GM12878 (cell line): ENCODE results near the gene TECPR1. TPM values are rescaled to one million over a fixed set of nuclear protein-coding genes. Genes with fewer than 3 reads are reported as not detected.

ENCODE experiments used
- ATAC-seq: fragments of 200-7000 bp; cut with Tn5 transposase; 3 replicates; pipeline ENCODE4 v1.9.1; 2020; ENCODE audit warnings: mild to moderate bottlenecking, moderate library complexity
- BruUV-seq: library from RNA; stranded (reverse); fragments of 400-500 nt; replicated peaks from 2 replicates; lab custom pipeline; 2021; lab: Mats Ljungman, UMichigan
- CTCF ChIA-PET: fragments of 300-600 bp; sonication (Branson Sonifier 250); formaldehyde crosslinking; extraction: SDS; loops from one replicate; lab custom pipeline; 2021; ENCODE audit warnings: inconsistent platforms; lab: Yijun Ruan, JAX
- POLR2A ChIA-PET: fragments of 350-600 bp; formaldehyde crosslinking; extraction: SDS; loops from one replicate; lab custom pipeline; 2021; ENCODE audit warnings: inconsistent platforms; lab: Charles Lee
- RAD21 ChIA-PET: fragments of 300-600 bp; sonication (Branson Sonifier 250); formaldehyde crosslinking; loops from one replicate; lab custom pipeline; 2023; ENCODE audit warnings: antibody characterized with exemption; ENCODE audit not compliant: unreplicated experiment; lab: Charles Lee
- SMC1A ChIA-PET: fragments of 300-600 bp; sonication (Branson Sonifier 250); formaldehyde crosslinking; loops from one replicate; lab custom pipeline; 2023; ENCODE audit not compliant: unreplicated experiment, uncharacterized antibody; lab: Charles Lee
- DNase-seq: peaks from one replicate; pipeline ENCODE4 v3.0.0-alpha.2; 2011; ENCODE audit warnings: low read depth, low spot score
- FAIRE-seq: peaks from 3 replicates; lab custom pipeline; 2011; peaks lifted over from hg19 to GRCh38; lab: Jason Lieb, UNC
- H2AFZ ChIP-seq: 2 replicates; pipeline ENCODE4 v1.6.0; 2011; ENCODE audit warnings: low read depth, low read length, control low read depth; ENCODE audit not compliant: control insufficient read depth
- H3K27ac ChIP-seq: 2 replicates; pipeline ENCODE4 v1.5.1; 2011; ENCODE audit warnings: control low read depth; ENCODE audit not compliant: control insufficient read depth, insufficient read depth
- H3K27me3 ChIP-seq, 2 experiments: replicated peaks in 1 of 2; 2 replicates each; pipeline versions ENCODE4 v1.6.0 to v1.6.1; 2011; ENCODE audit warnings: low read length in 1 of 2; ENCODE audit not compliant: control insufficient read depth in 2 of 2, insufficient read depth in 2 of 2
- H3K36me3 ChIP-seq, 2 experiments: 2 replicates each; pipeline ENCODE4 v1.5.1; 2011; ENCODE audit warnings: low read length in 1 of 2; ENCODE audit not compliant: control insufficient read depth in 2 of 2, insufficient read depth in 2 of 2
- H3K4me1 ChIP-seq: 2 replicates; pipeline ENCODE4 v1.6.1; 2011; ENCODE audit warnings: mild to moderate bottlenecking, low read length, moderate library complexity, mixed read lengths; ENCODE audit not compliant: control insufficient read depth, insufficient read depth
- H3K4me2 ChIP-seq: 2 replicates; pipeline ENCODE4 v1.6.0; 2011; ENCODE audit warnings: control low read depth; ENCODE audit not compliant: control insufficient read depth, insufficient read depth
- H3K4me3 ChIP-seq: fragments of 200-600 bp; sonication (generic); 2 replicates; pipeline ENCODE4 v1.5.1; 2016
- H3K79me2 ChIP-seq: 2 replicates; pipeline ENCODE4 v1.6.0; 2011; ENCODE audit warnings: low read length; ENCODE audit not compliant: control insufficient read depth, insufficient read depth
- H3K9ac ChIP-seq: 2 replicates; pipeline ENCODE4 v1.8.0; 2011; ENCODE audit warnings: low read length, control low read depth, mixed read lengths; ENCODE audit not compliant: control insufficient read depth, insufficient read depth
- H3K9me3 ChIP-seq: replicated peaks from 3 replicates; pipeline ENCODE4 v1.5.1; 2011; ENCODE audit warnings: mild to moderate bottlenecking, low read length; ENCODE audit not compliant: control insufficient read depth, insufficient read depth
- H4K20me1 ChIP-seq: 2 replicates; pipeline ENCODE4 v1.6.0; 2011; ENCODE audit not compliant: control insufficient read depth, insufficient read depth
- EED ChIP-seq: sonication (generic); IDR thresholded peaks from 2 replicates; pipeline ENCODE4 v1.6.1; 2016; ENCODE audit warnings: antibody characterized with exemption, low read depth
- FOXK2 ChIP-seq: fragments of 450-650 bp; IDR thresholded peaks from 2 replicates; pipeline ENCODE4 v1.6.1; 2017; ENCODE audit warnings: mild to moderate bottlenecking, moderate library complexity
- HCFC1 ChIP-seq: fragments of 150-350 bp; IDR thresholded peaks from 2 replicates; pipeline ENCODE4 v1.6.1; 2014; ENCODE audit warnings: low read length
- HDAC2 ChIP-seq: fragments of 200-600 bp; sonication (generic); IDR thresholded peaks from 2 replicates; pipeline ENCODE4 v1.6.1; 2017
- IKZF2 ChIP-seq, 2 experiments: fragments of 450-650 bp; IDR thresholded peaks; 2 replicates each; pipeline ENCODE4 v1.6.1; 2017; ENCODE audit warnings: mild to moderate bottlenecking in 2 of 2, moderate library complexity in 2 of 2
- IRF4 ChIP-seq: IDR thresholded peaks from 2 replicates; pipeline ENCODE4 v1.6.1; 2011; ENCODE audit warnings: low read depth, low read length
- NR2C1 ChIP-seq: fragments of 450-650 bp; IDR thresholded peaks from 2 replicates; pipeline ENCODE4 v1.6.1; 2017; ENCODE audit warnings: antibody characterized with exemption, mild to moderate bottlenecking, moderate library complexity
- NRF1 ChIP-seq: conservative IDR thresholded peaks from 2 replicates; pipeline ENCODE4 v1.6.1; 2011; ENCODE audit warnings: mild to moderate bottlenecking, low read depth, low read length, improper control_type of control experiment
- PML ChIP-seq: IDR thresholded peaks from 2 replicates; pipeline ENCODE4 v1.6.1; 2012; ENCODE audit warnings: low read length, inconsistent platforms
- RFX5 ChIP-seq: IDR thresholded peaks from 2 replicates; pipeline ENCODE4 v1.6.1; 2011; ENCODE audit warnings: low read depth, low read length, improper control_type of control experiment
- SMC3 ChIP-seq: IDR thresholded peaks from 2 replicates; pipeline ENCODE4 v1.6.1; 2011; ENCODE audit warnings: low read length, improper control_type of control experiment, borderline replicate concordance
- TCF7 ChIP-seq: IDR thresholded peaks from 2 replicates; pipeline ENCODE4 v1.6.1; 2014; ENCODE audit warnings: antibody characterized with exemption, borderline replicate concordance
- ZBTB40 ChIP-seq: fragments of 450-650 bp; IDR thresholded peaks from 2 replicates; pipeline ENCODE4 v1.6.1; 2016; ENCODE audit warnings: mild to moderate bottlenecking, moderate library complexity, borderline replicate concordance
- WGBS: methylation state at CpG from one replicate; pipeline ENCODE4 v1.1.6; 2016; ENCODE audit warnings: low lambda C conversion rate; ENCODE audit not compliant: insufficient replicate concordance, insufficient coverage; ENCODE audit errors: missing lambda C conversion rate; 5-methylcytosine and 5-hydroxymethylcytosine counted together
- in situ Hi-C: fragments of 300-500 bp; cut with MboI; formaldehyde crosslinking; loops from 9 replicates; pipeline ENCODE4 v1.14.3; 2018; ENCODE audit warnings: mixed read lengths
- intact Hi-C: fragments of 100-400 bp; cut with micrococcal nuclease; formaldehyde crosslinking; loops from one replicate; pipeline ENCODE4 v1.14.2; 2022; ENCODE audit not compliant: unreplicated experiment
- polyA plus RNA-seq, 11 experiments: library from polyadenylated mRNA; depleted of rRNA in 4 of 11; unstranded in 6 of 11; stranded (reverse) in 5 of 11; fragments of >200 nt; fragmentation: Nextera tagmentation in 4 of 11; fragmentation: Illumina TruSeq in 1 of 11; extraction: Ambion mirVana in 4 of 11; extraction: Trizol in 1 of 11; gene quantifications; 1 replicate in 1 of 11; 2 replicates in 10 of 11; pipeline versions ENCODE4 v1.2.1 to v1.2.3, GENCODE V29; 2011 to 2016; ENCODE audit warnings: inconsistent platforms in 2 of 11, missing spikeins in 2 of 11, low read depth in 1 of 11
- total RNA-seq, 4 experiments: library from RNA; depleted of rRNA in 3 of 4; stranded (reverse); fragments of >200 nt in 3 of 4; fragmentation: Illumina TruSeq in 1 of 4; extraction: Trizol in 1 of 4; gene quantifications; 2 replicates each; pipeline versions ENCODE4 v1.2.1 to v1.2.3, GENCODE V29; 2013 to 2021
- TF ChIP-seq, protein P1 (sequence below): fragments of 450-650 bp; IDR thresholded peaks from 2 replicates; pipeline ENCODE4 v1.6.1; 2018; ENCODE audit warnings: mild to moderate bottlenecking, low read depth, moderate library complexity; ENCODE audit not compliant: partially characterized antibody
- TF ChIP-seq, protein P2 (sequence below): fragments of 450-650 bp; IDR thresholded peaks from 2 replicates; pipeline ENCODE4 v1.6.1; 2016; ENCODE audit warnings: mild to moderate bottlenecking

TECPR1 gene
- total and polyA plus RNA-seq, 10 of the 15 experiments (the other 5 are each of a cell fraction or from before 2014, with no cell fraction given) = 0.26 to 16.8 (median 4.2) TPM

GRCh38 chr7:98202367-98203195, 49.5 kb downstream of the TECPR1 start:
- no peaks in the 10 kb centered on the region for H4K20me1 ChIP-seq
- ChIA-PET RAD21 (interaction anchor here (0.8 to 4.1 kb wide), 15 partner anchors 14 to 199 kb away, joined by 3 to 18 read pairs (median 5); partner anchors contain the start of gene BAIAP2L1), SMC1A (interaction anchor here (0.8 to 2.8 kb wide), 8 partner anchors 34 to 181 kb away, joined by 3 to 28 read pairs (median 4); no protein-coding TSS in a partner anchor), POLR2A (interaction anchor here (0.8 to 2.3 kb wide), 9 partner anchors 10 to 199 kb away, joined by 3 to 12 read pairs (median 4); partner anchors contain the start of gene BAIAP2L1), CTCF (interaction anchor here (0.7 to 3.2 kb wide), 11 partner anchors 34 to 200 kb away, joined by 3 to 17 read pairs (median 5); partner anchors contain the start of gene LMTK2)
- no peak overlapping the region for H2AFZ ChIP-seq
- no peaks in the 10 kb centered on the region; the same call in 2 of the 3 replicates for H3K9me3 ChIP-seq
- ATAC-seq (peak; percentile 94), FAIRE-seq (peak; percentile 99), DNase-seq (peak; percentile 94)
- peaks cover 5 to 13% of the 10 kb centered on the region in 2 experiments; a peak in 3 of 4 replicates for H3K36me3 ChIP-seq
- no TSS peak for BruUV-seq
- peak overlapping the region; percentile 54; the same call in 1 of the 2 replicates for H3K4me3 ChIP-seq
- H3K4me2 ChIP-seq = peak overlapping the region; percentile 82
- H3K9ac ChIP-seq = peak overlapping the region; percentile 50
- H3K27ac ChIP-seq = peak overlapping the region; percentile 58
- intact Hi-C loops (loop anchor here (2.0 to 5.0 kb wide), 3 partner anchors 16 to 595 kb away; no protein-coding TSS in a partner anchor), in situ Hi-C loops (no loop called here)
- no peaks in the 10 kb centered on the region for H3K27me3 ChIP-seq
- WGBS = 4% methylated on average over 15 of the region's 15 CpGs
- H3K79me2 ChIP-seq = no peaks in the 10 kb centered on the region
- peaks cover 47% of the 10 kb centered on the region for H3K4me1 ChIP-seq
- TF ChIP-seq HDAC2 = no peak
- TF ChIP-seq, protein P1, sequence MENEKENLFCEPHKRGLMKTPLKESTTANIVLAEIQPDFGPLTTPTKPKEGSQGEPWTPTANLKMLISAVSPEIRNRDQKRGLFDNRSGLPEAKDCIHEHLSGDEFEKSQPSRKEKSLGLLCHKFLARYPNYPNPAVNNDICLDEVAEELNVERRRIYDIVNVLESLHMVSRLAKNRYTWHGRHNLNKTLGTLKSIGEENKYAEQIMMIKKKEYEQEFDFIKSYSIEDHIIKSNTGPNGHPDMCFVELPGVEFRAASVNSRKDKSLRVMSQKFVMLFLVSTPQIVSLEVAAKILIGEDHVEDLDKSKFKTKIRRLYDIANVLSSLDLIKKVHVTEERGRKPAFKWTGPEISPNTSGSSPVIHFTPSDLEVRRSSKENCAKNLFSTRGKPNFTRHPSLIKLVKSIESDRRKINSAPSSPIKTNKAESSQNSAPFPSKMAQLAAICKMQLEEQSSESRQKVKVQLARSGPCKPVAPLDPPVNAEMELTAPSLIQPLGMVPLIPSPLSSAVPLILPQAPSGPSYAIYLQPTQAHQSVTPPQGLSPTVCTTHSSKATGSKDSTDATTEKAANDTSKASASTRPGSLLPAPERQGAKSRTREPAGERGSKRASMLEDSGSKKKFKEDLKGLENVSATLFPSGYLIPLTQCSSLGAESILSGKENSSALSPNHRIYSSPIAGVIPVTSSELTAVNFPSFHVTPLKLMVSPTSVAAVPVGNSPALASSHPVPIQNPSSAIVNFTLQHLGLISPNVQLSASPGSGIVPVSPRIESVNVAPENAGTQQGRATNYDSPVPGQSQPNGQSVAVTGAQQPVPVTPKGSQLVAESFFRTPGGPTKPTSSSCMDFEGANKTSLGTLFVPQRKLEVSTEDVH = no peak
- no peak; the same call in 1 of the 2 replicates for TF ChIP-seq SMC3
- peak; percentile 82 for TF ChIP-seq FOXK2
- TF ChIP-seq NRF1 = no peak
- TF ChIP-seq, protein P2, sequence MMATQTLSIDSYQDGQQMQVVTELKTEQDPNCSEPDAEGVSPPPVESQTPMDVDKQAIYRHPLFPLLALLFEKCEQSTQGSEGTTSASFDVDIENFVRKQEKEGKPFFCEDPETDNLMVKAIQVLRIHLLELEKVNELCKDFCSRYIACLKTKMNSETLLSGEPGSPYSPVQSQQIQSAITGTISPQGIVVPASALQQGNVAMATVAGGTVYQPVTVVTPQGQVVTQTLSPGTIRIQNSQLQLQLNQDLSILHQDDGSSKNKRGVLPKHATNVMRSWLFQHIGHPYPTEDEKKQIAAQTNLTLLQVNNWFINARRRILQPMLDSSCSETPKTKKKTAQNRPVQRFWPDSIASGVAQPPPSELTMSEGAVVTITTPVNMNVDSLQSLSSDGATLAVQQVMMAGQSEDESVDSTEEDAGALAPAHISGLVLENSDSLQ = no peak
- TF ChIP-seq PML = peak; percentile 84
- TF ChIP-seq EED = peak; percentile 98
- no peak for TF ChIP-seq HCFC1
- TF ChIP-seq NR2C1 = peak; percentile 61; the same call in 1 of the 2 replicates
- peak; percentile 88 to 94 for TF ChIP-seq IKZF2 (IDR thresholded peaks at IDR 0.05)
- TF ChIP-seq IRF4 = peak; percentile 100
- no peak for TF ChIP-seq ZBTB40
- peak; percentile 90 for TF ChIP-seq TCF7
- TF ChIP-seq RFX5 = no peak
